Central memory CD4-positive, alpha-beta T cell (primary cell): ENCODE data around the gene EMID1.

Source experiments
- DNase-seq: peaks from one replicate; pipeline ENCODE4 v3.0.0; 2022

EMID1 gene

GRCh38 chr22:29298641-29299040 is 92.9 kb downstream of the EMID1 start:
- no peak for DNase-seq

GRCh38 chr22:29299136-29299900 is 93.6 kb downstream of the EMID1 start:
- DNase-seq, result no peak

GRCh38 chr22:29300467-29300806 is 94.7 kb downstream of the EMID1 start:
- DNase-seq, result no peak

GRCh38 chr22:29300807-29301601 is 95.3 kb downstream of the EMID1 start:
- no peak for DNase-seq

- DNase-seq, result no peak
Measured at GRCh38 chr22:29301716-29302401, 96.2 kb downstream of the EMID1 start.

- no peak for DNase-seq
Measured at GRCh38 chr22:29302402-29302680, 96.6 kb downstream of the EMID1 start.

GRCh38 chr22:29302681-29303465 is 97.2 kb downstream of the EMID1 start:
- DNase-seq, result no peak

GRCh38 chr22:29305836-29306174 is 100.1 kb downstream of the EMID1 start:
- DNase-seq, result no peak

GRCh38 chr22:29306175-29306834 is 100.6 kb downstream of the EMID1 start, which contains the start of gene GAS2L1:
TSS of gene GAS2L1 (plus strand) at chr22:29306650. CDS start at chr22:29308106, 1,456 bp downstream.
- DNase-seq, result peak; percentile 27

- DNase-seq, result no peak
Measured at GRCh38 chr22:29306835-29307595, 101.3 kb downstream of the EMID1 start.

- DNase-seq, result no peak
Measured at GRCh38 chr22:29307596-29308147, 102.0 kb downstream of the EMID1 start.

GRCh38 chr22:29308148-29308790 is 102.6 kb downstream of the EMID1 start:
- no peak for DNase-seq

GRCh38 chr22:29308791-29309262 is 103.1 kb downstream of the EMID1 start:
- DNase-seq, result peak; percentile 55
